ENCODE data around the gene SLC16A2.

The SLC16A2 gene

GRCh38 chrX:74523870-74524735, 102.8 kb downstream of the SLC16A2 start:
- Mint-ChIP-seq H3K4me1 (peaks cover 50% of the 10 kb centered on the region), H3K27me3 (ENCODE audit: low read depth) (no peaks in the 10 kb centered on the region), H3K9me3 (no peaks in the 10 kb centered on the region)

GRCh38 chrX:74525116-74525515, 103.8 kb downstream of the SLC16A2 start:
- Mint-ChIP-seq H3K27me3 (ENCODE audit: low read depth) (no peaks in the 10 kb centered on the region), H3K4me1 (peaks cover 46% of the 10 kb centered on the region), H3K4me3 (no peak overlapping the region), H3K27ac (peak overlapping the region in 2 of 3 experiments; percentile 34 to 69), H3K9me3 (no peaks in the 10 kb centered on the region), H3K36me3 (ENCODE audit: low read depth) (peaks cover 16% of the 10 kb centered on the region)
- no peak for TF ChIP-seq CTCF (IDR thresholded peaks at IDR 0.05; ENCODE audit: unreplicated experiment in 3 of 3)

More at GRCh38 chrX:74523870-74524735, 102.8 kb downstream of the SLC16A2 start:
- no peak for TF ChIP-seq CTCF (IDR thresholded peaks at IDR 0.05; ENCODE audit: unreplicated experiment in 3 of 3)
- Mint-ChIP-seq H3K4me3 (no peak overlapping the region), H3K27ac (peak overlapping the region in 1 of 3 experiments; percentile 94), H3K36me3 (ENCODE audit: low read depth) (peaks cover 20% of the 10 kb centered on the region)

GRCh38 chrX:74526764-74527163, 105.5 kb downstream of the SLC16A2 start:
- Mint-ChIP-seq H3K4me3 (no peak overlapping the region), H3K27me3 (ENCODE audit: low read depth) (no peaks in the 10 kb centered on the region), H3K27ac (peak overlapping the region in 1 of 3 experiments; percentile 78), H3K9me3 (no peaks in the 10 kb centered on the region), H3K36me3 (ENCODE audit: low read depth) (peaks cover 21% of the 10 kb centered on the region), H3K4me1 (peaks cover 39% of the 10 kb centered on the region)
- no peak for TF ChIP-seq CTCF (IDR thresholded peaks at IDR 0.05; ENCODE audit: unreplicated experiment in 3 of 3)

GRCh38 chrX:74527350-74527749, 106.1 kb downstream of the SLC16A2 start:
- no peak overlapping the region for H3K4me3 Mint-ChIP-seq
- TF ChIP-seq CTCF (IDR thresholded peaks at IDR 0.05; ENCODE audit: unreplicated experiment in 3 of 3), result no peak
- H3K4me1 Mint-ChIP-seq, result peaks cover 37% of the 10 kb centered on the region

GRCh38 chrX:74529311-74529710, 108.0 kb downstream of the SLC16A2 start:
- Mint-ChIP-seq H3K4me1 (peaks cover 38% of the 10 kb centered on the region), H3K36me3 (ENCODE audit: low read depth) (peaks cover 36% of the 10 kb centered on the region), H3K9me3 (no peaks in the 10 kb centered on the region), H3K27me3 (ENCODE audit: low read depth) (no peaks in the 10 kb centered on the region), H3K27ac (no peak overlapping the region), H3K4me3 (no peak overlapping the region)
- no peak for TF ChIP-seq CTCF (IDR thresholded peaks at IDR 0.05; ENCODE audit: unreplicated experiment in 3 of 3)

More at GRCh38 chrX:74527350-74527749, 106.1 kb downstream of the SLC16A2 start:
- H3K36me3 Mint-ChIP-seq (ENCODE audit: low read depth), result peaks cover 27% of the 10 kb centered on the region
- no peaks in the 10 kb centered on the region for H3K9me3 Mint-ChIP-seq
- peak overlapping the region in 2 of 3 experiments; percentile 56 to 78 for H3K27ac Mint-ChIP-seq
- H3K27me3 Mint-ChIP-seq (ENCODE audit: low read depth), result no peaks in the 10 kb centered on the region
